Measurements from ENCODE around the gene TERB1. TPM values are rescaled to one million over a fixed set of nuclear protein-coding genes. Genes with fewer than 3 reads are reported as not detected.

The TERB1 gene
- total RNA-seq, 1 donor from 2014 or later = 0.10 TPM

DNA sequence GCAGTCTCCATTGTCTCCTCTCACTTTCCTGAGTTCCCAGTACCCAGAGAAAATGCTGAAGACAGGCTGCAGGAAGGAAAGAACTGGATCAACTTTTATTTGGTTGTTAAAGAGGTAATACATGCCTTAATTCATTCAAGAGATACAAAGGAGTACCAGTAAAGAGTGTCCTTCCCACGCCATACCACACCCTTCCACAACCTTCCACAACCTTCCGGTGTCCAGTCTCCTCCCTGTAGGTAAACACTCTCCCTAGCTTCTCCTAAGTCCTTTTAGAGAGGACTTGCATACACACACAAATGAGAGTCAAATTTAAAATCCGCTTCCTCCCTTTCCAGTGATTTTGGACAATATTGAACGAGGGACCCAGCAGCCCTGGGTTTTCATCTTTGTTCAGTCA lies 40.0 kb upstream of the TERB1 start:
- no peak for DNase-seq (ENCODE audit: low spot score)
- TF ChIP-seq, protein P1, sequence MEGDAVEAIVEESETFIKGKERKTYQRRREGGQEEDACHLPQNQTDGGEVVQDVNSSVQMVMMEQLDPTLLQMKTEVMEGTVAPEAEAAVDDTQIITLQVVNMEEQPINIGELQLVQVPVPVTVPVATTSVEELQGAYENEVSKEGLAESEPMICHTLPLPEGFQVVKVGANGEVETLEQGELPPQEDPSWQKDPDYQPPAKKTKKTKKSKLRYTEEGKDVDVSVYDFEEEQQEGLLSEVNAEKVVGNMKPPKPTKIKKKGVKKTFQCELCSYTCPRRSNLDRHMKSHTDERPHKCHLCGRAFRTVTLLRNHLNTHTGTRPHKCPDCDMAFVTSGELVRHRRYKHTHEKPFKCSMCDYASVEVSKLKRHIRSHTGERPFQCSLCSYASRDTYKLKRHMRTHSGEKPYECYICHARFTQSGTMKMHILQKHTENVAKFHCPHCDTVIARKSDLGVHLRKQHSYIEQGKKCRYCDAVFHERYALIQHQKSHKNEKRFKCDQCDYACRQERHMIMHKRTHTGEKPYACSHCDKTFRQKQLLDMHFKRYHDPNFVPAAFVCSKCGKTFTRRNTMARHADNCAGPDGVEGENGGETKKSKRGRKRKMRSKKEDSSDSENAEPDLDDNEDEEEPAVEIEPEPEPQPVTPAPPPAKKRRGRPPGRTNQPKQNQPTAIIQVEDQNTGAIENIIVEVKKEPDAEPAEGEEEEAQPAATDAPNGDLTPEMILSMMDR (IDR thresholded peaks at IDR 0.05; ENCODE audit: unreplicated experiment) = no peak
- H3K4me1 Mint-ChIP-seq (ENCODE audit: unreplicated experiment) = no peaks in the 10 kb centered on the region
- H3K27me3 Mint-ChIP-seq (ENCODE audit: unreplicated experiment) = peaks cover 30% of the 10 kb centered on the region
- H3K4me3 Mint-ChIP-seq (ENCODE audit: unreplicated experiment) = no peak overlapping the region
- no peaks in the 10 kb centered on the region for H3K9me3 Mint-ChIP-seq (ENCODE audit: unreplicated experiment)
- H3K36me3 Mint-ChIP-seq (ENCODE audit: low read depth, unreplicated experiment) = no peaks in the 10 kb centered on the region
- H3K27ac Mint-ChIP-seq (ENCODE audit: unreplicated experiment) = no peak overlapping the region

DNA sequence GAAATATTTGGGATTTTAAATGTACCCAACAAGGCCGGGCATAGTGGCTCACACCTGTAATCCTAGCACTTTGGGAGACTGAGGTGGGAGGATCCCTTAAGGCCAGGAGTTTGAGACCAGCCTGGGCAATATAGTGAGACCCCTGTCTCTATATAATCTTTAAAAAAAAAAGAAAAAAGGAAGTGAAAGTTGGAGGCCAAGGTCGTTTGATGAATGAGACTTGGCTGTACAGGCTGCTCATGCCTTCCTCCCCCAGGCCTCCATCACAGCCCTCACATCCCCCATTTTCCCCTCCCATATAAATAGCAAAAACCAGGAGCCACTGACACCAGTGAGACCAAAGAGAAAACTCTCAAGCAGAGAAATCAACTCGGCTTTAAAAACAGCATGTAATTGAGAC lies 39.5 kb upstream of the TERB1 start:
- TF ChIP-seq, protein P1 (IDR thresholded peaks at IDR 0.05; ENCODE audit: unreplicated experiment) = no peak
- Mint-ChIP-seq H3K4me1 (ENCODE audit: unreplicated experiment) (peaks cover 1% of the 10 kb centered on the region), H3K36me3 (ENCODE audit: low read depth, unreplicated experiment) (no peaks in the 10 kb centered on the region), H3K4me3 (ENCODE audit: unreplicated experiment) (no peak overlapping the region), H3K27ac (ENCODE audit: unreplicated experiment) (no peak overlapping the region), H3K27me3 (ENCODE audit: unreplicated experiment) (peaks cover 26% of the 10 kb centered on the region), H3K9me3 (ENCODE audit: unreplicated experiment) (no peaks in the 10 kb centered on the region)
- DNase-seq (ENCODE audit: low spot score) = no peak

DNA sequence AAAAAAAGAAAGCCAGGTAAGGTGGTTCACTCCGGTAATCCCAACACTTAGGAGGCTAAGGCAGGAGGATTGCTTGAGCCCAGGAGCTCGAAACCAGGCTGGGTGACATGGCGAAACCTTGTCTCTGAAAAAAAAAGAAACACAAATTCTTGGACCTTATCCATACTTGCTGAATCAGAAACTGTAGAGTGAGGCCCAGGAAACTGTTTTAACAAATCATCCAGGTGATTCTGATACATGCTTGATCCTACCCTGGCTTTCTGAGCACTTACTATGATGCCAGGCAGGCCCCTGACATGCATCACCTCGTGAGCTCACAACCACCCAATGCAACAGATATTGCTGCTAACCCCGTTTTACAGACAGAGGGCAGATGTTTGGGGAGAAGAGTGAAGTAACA lies 33.4 kb upstream of the TERB1 start:
- Mint-ChIP-seq H3K27ac (ENCODE audit: unreplicated experiment) (no peak overlapping the region), H3K36me3 (ENCODE audit: low read depth, unreplicated experiment) (no peaks in the 10 kb centered on the region), H3K4me3 (ENCODE audit: unreplicated experiment) (no peak overlapping the region), H3K27me3 (ENCODE audit: unreplicated experiment) (peaks cover 7% of the 10 kb centered on the region), H3K4me1 (ENCODE audit: unreplicated experiment) (peaks cover 6% of the 10 kb centered on the region), H3K9me3 (ENCODE audit: unreplicated experiment) (no peaks in the 10 kb centered on the region)
- DNase-seq (ENCODE audit: low spot score) = no peak
- TF ChIP-seq, protein P1 (IDR thresholded peaks at IDR 0.05; ENCODE audit: unreplicated experiment) = no peak

DNA sequence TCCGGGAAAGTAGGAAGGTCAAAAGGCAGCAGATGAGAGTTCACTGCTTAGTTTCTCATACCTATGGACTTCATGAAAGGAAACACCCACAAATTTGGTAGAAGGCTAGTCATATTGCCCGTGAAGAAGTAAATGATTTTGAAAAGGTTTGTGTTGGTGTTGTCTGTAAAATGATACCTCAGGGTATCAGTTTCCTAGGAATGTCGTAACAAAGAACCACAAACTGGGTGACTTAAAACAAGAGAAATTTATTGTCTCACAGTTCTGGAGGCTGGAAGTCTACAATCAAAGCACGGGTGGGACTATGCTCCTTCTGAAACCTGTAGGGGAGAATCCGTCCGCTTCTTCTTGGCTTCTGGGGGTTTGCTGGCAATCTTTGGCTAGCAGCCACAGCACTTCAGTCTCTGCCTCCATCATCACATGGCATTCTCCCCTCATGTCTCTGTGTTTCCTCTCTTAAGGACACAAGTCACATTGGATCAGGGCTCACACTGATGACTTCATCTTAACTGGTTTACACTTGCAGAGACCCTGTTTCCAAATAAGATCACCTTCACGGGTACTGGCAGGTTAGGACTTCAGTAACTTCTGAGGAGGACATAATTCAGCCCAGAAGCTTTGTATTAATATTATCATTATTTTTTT lies 31.4 kb upstream of the TERB1 start:
- Mint-ChIP-seq H3K36me3 (ENCODE audit: low read depth, unreplicated experiment) (peaks cover 3% of the 10 kb centered on the region), H3K27ac (ENCODE audit: unreplicated experiment) (no peak overlapping the region), H3K4me1 (ENCODE audit: unreplicated experiment) (peaks cover 14% of the 10 kb centered on the region), H3K27me3 (ENCODE audit: unreplicated experiment) (no peaks in the 10 kb centered on the region), H3K9me3 (ENCODE audit: unreplicated experiment) (no peaks in the 10 kb centered on the region), H3K4me3 (ENCODE audit: unreplicated experiment) (no peak overlapping the region)
- TF ChIP-seq, protein P1 (IDR thresholded peaks at IDR 0.05; ENCODE audit: unreplicated experiment) = no peak
- no peak for DNase-seq (ENCODE audit: low spot score)

DNA sequence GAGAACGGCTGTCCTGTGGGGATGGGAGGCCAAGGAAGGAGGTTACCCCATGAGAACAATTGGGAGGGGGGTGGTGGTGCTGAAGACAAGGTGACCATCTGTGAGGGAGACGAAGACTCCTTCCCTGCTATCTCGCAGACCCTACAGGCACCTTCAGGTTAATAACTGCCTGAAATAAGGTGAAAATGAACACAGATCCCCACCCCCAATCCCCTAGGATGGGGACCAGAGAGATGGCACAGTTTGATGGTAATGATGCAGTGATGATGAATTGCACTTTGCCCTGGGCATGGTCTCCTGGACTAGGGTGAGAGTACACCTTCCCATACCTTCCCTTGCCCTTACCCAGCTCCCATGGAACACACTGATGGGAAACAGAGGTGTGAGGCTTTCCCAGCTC lies 30.8 kb upstream of the TERB1 start:
- no peak for DNase-seq (ENCODE audit: low spot score)
- H3K36me3 Mint-ChIP-seq (ENCODE audit: low read depth, unreplicated experiment) = peaks cover 5% of the 10 kb centered on the region
- peaks cover 14% of the 10 kb centered on the region for H3K4me1 Mint-ChIP-seq (ENCODE audit: unreplicated experiment)
- TF ChIP-seq, protein P1 (IDR thresholded peaks at IDR 0.05; ENCODE audit: unreplicated experiment) = no peak
- no peak overlapping the region for H3K27ac Mint-ChIP-seq (ENCODE audit: unreplicated experiment)
- no peaks in the 10 kb centered on the region for H3K9me3 Mint-ChIP-seq (ENCODE audit: unreplicated experiment)
- no peak overlapping the region for H3K4me3 Mint-ChIP-seq (ENCODE audit: unreplicated experiment)
- no peaks in the 10 kb centered on the region for H3K27me3 Mint-ChIP-seq (ENCODE audit: unreplicated experiment)
